GM18909 (cell line): Measurements from ENCODE around the gene SYNE1.
A peak's percentile ranks its signal among the peaks of the same experiment; 100 is the strongest.
"Not testable (repeated sequence)": the region's sequence is repeated elsewhere in the genome, so short reads cannot be mapped to it uniquely, and the experiment has no call there.

Source experiments
- ATAC-seq: cut with Tn5 transposase; IDR thresholded peaks from one replicate; pipeline ENCODE4 v1.9.1; 2021; ENCODE audit warnings: mild to moderate bottlenecking; ENCODE audit not compliant: unreplicated experiment, poor library complexity

Gene SYNE1

DNA sequence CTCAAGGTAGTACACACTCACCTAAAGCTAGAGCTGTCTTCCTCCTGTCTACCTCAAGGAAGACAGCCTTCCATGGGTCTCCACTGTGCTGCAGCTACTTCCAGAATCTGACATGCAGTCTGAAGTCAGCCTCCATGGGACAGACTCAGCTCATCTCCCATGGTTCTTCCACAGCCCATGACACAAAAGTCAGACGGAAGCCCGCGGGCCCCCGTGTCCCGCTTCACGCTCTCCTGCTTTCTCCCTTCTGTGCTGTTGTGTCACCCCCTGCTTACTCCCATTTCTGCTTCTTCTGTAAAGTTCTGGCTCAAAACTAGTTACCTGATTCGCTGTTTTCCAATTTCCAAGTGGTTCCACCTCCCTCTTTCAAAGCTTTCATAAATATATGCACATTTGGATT, 184.5 kb downstream of the SYNE1 start:
- no peak for ATAC-seq

DNA sequence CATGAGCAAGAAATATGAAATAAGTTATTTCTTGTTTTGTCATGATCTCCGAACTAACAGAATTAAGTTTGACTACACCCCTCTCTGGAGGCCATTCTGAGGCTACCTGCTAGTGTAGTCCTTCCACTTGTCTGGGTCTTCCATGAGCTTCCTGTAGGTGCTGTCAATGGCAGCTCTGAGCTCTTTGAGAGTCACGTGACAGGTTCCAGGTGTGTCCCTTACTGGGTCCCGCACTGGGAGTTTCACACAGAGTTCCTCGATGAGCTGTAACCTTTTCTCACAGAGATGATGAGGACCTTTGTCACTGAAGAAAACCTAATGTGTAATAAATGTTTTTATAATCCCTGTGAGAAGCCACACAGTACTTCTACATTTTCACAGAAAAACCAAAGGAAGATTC, 186.6 kb downstream of the SYNE1 start:
- ATAC-seq: no peak

GRCh38 chr6:152441902-152442301, 195.3 kb downstream of the SYNE1 start:
- ATAC-seq: no peak

- no peak for ATAC-seq
Observed at GRCh38 chr6:152435816-152436215, 201.3 kb downstream of the SYNE1 start.

- ATAC-seq: no peak
Observed at GRCh38 chr6:152432758-152433157, 204.4 kb downstream of the SYNE1 start.

GRCh38 chr6:152428126-152428525, 209.0 kb downstream of the SYNE1 start:
- no peak for ATAC-seq

DNA sequence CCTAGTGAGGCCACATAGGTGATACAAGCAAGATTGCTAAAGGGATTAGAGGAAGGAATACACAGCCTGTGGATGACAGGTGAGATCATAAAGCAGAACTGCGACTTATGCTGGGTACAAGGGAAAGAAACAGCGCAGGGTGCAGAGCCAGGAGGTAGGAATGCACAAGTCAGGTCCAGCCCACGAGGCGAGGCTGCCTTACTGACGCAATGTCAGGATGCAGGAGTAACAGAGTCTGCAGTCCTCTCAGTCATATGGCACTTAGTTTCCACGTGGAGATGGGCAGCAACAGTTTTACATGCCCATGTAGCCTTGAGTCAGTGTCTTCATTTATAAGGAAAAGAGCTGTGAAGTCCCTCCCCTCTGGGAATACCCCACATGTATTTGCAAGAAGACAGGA, 210.9 kb downstream of the SYNE1 start:
- ATAC-seq: no peak

- ATAC-seq: peak; percentile 88
Observed at GRCh38 chr6:152423216-152424103, 213.7 kb downstream of the SYNE1 start.

- not testable (repeated sequence) for ATAC-seq
Observed at GRCh38 chr6:152421496-152421895, 215.7 kb downstream of the SYNE1 start.

GRCh38 chr6:152420696-152421095, 216.5 kb downstream of the SYNE1 start:
- no peak for ATAC-seq

- ATAC-seq: no peak
Observed at GRCh38 chr6:152418551-152418950, 218.6 kb downstream of the SYNE1 start.

GRCh38 chr6:152416652-152417051, 220.5 kb downstream of the SYNE1 start:
- ATAC-seq: no peak

GRCh38 chr6:152404936-152405595, 232.1 kb downstream of the SYNE1 start:
- ATAC-seq: no peak

DNA sequence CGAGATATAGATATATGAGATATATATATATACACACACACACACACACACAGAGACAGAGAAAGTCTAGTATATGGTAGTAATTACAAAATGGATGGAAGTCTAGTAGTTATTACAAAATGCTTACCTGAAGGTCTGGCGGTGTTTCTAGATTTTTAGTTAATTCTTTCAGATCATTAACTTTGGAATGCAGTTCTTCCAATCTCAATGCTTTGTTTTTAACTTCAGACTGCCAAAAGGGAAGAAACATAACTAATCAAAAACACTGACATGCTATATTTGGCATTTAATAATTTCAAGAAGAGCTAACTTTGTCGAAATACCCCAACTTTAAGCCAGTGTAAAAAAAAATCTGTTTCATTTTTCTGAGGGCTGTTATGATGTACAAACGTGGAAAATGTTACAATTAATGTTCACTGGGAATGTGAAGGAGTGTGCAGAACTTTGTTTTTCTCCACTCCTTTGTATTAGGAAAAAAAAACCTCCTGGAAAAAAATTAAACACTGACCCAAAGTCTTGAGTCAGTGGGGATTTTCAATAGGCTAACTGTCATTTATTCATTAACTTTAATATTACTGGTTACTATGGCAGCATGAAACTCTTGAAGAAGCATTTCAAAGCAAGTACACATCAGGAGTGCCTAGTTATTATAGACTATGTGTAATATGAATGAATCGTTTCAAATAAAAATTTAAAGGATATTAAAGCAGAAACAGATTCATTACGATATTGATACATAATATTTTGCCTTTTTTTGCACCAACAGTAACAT, 232.9 kb downstream of the SYNE1 start:
- ATAC-seq: peak; percentile 81

DNA sequence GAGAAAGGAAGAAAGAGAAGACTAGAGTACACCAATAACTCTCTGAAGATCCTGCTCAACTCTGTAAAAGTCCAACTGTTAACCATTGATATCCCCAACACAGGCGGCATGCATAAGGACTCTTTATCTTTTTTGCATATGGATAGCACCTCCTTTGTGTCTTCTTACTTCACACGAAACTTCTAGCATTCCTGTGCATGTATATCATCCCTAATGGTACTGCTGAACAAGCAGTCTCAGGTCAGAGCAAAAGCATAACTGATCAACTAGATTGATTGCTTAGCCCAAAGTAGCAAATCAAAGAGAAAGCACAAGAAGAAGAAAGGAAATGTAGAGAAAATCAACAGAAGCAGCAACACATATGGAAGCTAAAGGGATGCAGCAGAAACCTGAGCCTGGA, 234.4 kb downstream of the SYNE1 start:
- no peak for ATAC-seq

DNA sequence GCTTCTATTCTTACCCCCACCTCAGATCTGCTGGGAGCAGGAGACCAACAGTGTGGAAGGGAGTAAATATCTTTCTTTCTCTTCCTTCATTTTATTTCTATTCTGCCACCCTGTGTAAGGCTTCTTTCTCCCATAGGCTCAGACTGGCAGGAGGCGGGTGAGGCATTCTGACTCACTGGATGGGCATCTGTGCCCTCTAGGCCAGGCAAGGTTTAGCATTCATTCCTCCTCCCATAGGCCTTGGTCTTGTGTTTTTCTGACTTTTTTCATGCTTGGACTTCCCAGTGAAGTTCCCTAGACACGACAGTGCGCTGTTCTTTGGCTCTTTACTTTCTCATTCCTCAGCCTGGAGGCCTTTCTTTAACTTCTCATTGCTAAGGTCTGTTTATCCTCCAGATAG, 235.2 kb downstream of the SYNE1 start:
- no peak for ATAC-seq

DNA sequence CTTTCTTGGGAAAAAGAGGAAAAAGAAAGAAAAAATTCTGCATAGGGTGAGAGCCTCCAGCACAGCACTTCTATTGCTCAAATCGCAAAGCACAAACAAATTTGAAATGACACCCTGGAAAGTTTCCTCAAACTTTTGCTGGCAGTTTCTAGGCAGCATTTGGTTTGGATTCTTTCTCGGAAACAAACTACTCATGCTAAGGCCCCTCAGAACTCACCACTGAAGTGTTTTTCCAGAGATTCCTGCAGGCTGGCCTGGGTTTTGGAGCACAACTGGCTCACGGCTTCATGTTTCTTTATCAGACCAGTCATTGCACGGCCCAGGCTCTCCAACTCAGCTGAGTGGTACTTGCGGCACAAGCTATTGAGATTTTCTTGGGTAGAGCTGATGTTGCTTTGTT, 237.8 kb downstream of the SYNE1 start:
- ATAC-seq: no peak

- ATAC-seq: no peak
Observed at GRCh38 chr6:152398993-152399392, 238.2 kb downstream of the SYNE1 start.

DNA sequence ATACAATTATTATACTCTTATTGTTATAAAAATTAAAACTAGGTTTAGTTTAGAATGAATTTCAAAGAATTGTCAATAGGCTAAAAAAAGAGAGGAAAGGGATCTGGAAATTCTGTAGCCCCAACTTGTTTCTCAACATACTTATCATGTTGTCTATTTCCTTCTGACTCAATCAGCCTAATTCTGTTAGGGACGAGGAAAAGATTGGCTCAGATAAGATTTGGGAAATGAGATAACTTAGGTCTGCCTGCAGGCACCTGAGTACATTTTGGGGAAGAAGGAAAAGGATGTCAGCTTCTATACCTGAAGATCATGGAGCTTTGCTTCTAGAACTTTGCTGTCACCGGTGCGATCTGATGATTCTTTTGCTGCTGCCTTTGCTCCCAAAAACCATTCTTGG, 238.8 kb downstream of the SYNE1 start:
- no peak for ATAC-seq

DNA sequence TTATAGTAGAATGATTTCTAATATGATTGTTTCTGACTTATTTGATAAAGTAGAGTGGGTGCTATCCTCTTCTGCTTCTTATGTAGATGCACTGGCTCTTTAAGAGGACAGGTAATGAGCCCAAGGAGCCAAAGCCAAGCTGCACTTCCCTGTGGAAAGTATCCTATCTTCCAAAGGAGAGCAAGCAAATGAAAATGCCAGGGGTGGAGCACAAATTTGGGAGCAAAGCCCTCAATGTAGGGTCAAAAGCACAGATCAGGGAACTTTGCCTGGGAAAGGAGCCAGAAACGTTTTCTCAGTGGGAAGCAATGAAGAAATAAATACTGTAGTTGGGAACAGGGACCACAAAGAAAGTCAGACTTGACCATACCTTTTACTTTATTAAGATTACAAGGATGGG, 242.9 kb downstream of the SYNE1 start:
- ATAC-seq: no peak
